MM.1S (cell line): Measurements from ENCODE around the gene MXI1.

ENCODE experiments used
- DNase-seq: peaks from one replicate; pipeline ENCODE4 v3.0.0-alpha.2; 2015
- H2AFZ ChIP-seq: fragments of 300-600 bp; sonication (generic); 2 replicates; pipeline ENCODE4 v1.6.0; 2016; ENCODE audit warnings: antibody characterized with exemption, low read length
- H3F3A ChIP-seq: fragments of 300-600 bp; sonication (generic); 2 replicates; pipeline ENCODE4 v1.6.1; 2016; ENCODE audit warnings: mild to moderate bottlenecking, antibody characterized with exemption, low read length, moderate library complexity, mixed read lengths; ENCODE audit not compliant: insufficient read depth
- H3K27ac ChIP-seq: fragments of 300-600 bp; sonication (generic); 2 replicates; pipeline ENCODE4 v1.5.1; 2016; ENCODE audit warnings: mild to moderate bottlenecking, low read length
- H3K27me3 ChIP-seq: fragments of 300-600 bp; sonication (generic); replicated peaks from 2 replicates; pipeline ENCODE4 v1.6.0; 2016; ENCODE audit warnings: low read length; ENCODE audit not compliant: insufficient read depth
- H3K36me3 ChIP-seq: fragments of 300-600 bp; sonication (generic); replicated peaks from 2 replicates; pipeline ENCODE4 v1.6.1; 2016; ENCODE audit warnings: mild to moderate bottlenecking, low read length, mixed read lengths; ENCODE audit not compliant: insufficient read depth
- H3K4me1 ChIP-seq: fragments of 300-600 bp; sonication (generic); 2 replicates; pipeline ENCODE4 v1.6.1; 2016; ENCODE audit warnings: low read length, mixed read lengths
- H3K4me2 ChIP-seq: fragments of 300-600 bp; sonication (generic); 2 replicates; pipeline ENCODE4 v1.6.0; 2016; ENCODE audit warnings: low read depth, low read length
- H3K4me3 ChIP-seq: fragments of 300-600 bp; sonication (generic); 2 replicates; pipeline ENCODE4 v1.5.1; 2016; ENCODE audit warnings: low read length, mixed read lengths
- H3K79me2 ChIP-seq: fragments of 300-600 bp; sonication (generic); 2 replicates; pipeline ENCODE4 v1.6.1; 2016; ENCODE audit warnings: mixed run types, low read length, mixed read lengths
- H3K9ac ChIP-seq: fragments of 300-600 bp; sonication (generic); 2 replicates; pipeline ENCODE4 v1.6.1; 2016; ENCODE audit warnings: low read length, mixed read lengths
- H3K9me2 ChIP-seq: fragments of 300-600 bp; sonication (generic); replicated peaks from 2 replicates; pipeline ENCODE4 v1.6.1; 2016; ENCODE audit warnings: mild to moderate bottlenecking, low read length, mixed read lengths; ENCODE audit not compliant: insufficient read depth
- H3K9me3 ChIP-seq: fragments of 300-600 bp; sonication (generic); replicated peaks from 2 replicates; pipeline ENCODE4 v1.6.1; 2016; ENCODE audit warnings: mild to moderate bottlenecking, low read length, mixed read lengths; ENCODE audit not compliant: insufficient read depth
- H4K20me1 ChIP-seq: fragments of 300-600 bp; sonication (generic); 2 replicates; pipeline ENCODE4 v1.6.1; 2016; ENCODE audit warnings: mild to moderate bottlenecking, low read length, moderate library complexity, mixed read lengths; ENCODE audit not compliant: insufficient read depth
- CTCF ChIP-seq: fragments of 300-600 bp; sonication (generic); IDR thresholded peaks from 2 replicates; pipeline ENCODE4 v1.5.1; 2016; ENCODE audit warnings: antibody characterized with exemption, low read length, mixed read lengths
- EZH2 ChIP-seq: fragments of 300-600 bp; sonication (generic); optimal IDR thresholded peaks from 2 replicates; pipeline ENCODE3; 2017; ENCODE audit warnings: low read depth, mild to moderate bottlenecking, antibody characterized with exemption, low read length, mixed read lengths
- EZH2phosphoT487 ChIP-seq: fragments of 300-600 bp; sonication (generic); IDR thresholded peaks from 2 replicates; pipeline ENCODE4 v1.6.1; 2018; ENCODE audit warnings: antibody characterized with exemption, low read length

The MXI1 gene

GRCh38 chr10:110216942-110217661 lies 9.7 kb downstream of the MXI1 start:
- Histone ChIP-seq H3K27me3 (no peaks in the 10 kb centered on the region), H3K36me3 (no peaks in the 10 kb centered on the region), H3K9me3 (no peaks in the 10 kb centered on the region), H3K27ac (no peak overlapping the region), H3K9me2 (no peaks in the 10 kb centered on the region), H2AFZ (no peak overlapping the region), H4K20me1 (no peaks in the 10 kb centered on the region), H3K4me1 (peaks cover 50% of the 10 kb centered on the region), H3K79me2 (peaks cover 46% of the 10 kb centered on the region), H3F3A (peaks cover 28% of the 10 kb centered on the region), H3K4me3 (no peak overlapping the region), H3K4me2 (no peak overlapping the region), H3K9ac (no peak overlapping the region)
- DNase-seq, result no peak
- TF ChIP-seq CTCF, result no peak

- H3F3A ChIP-seq, result peaks cover 26% of the 10 kb centered on the region
- no peaks in the 10 kb centered on the region for H3K9me3 ChIP-seq
- no peak for DNase-seq
- H3K9me2 ChIP-seq, result no peaks in the 10 kb centered on the region
- H3K36me3 ChIP-seq, result no peaks in the 10 kb centered on the region
- H3K9ac ChIP-seq, result no peak overlapping the region
- H3K27ac ChIP-seq, result no peak overlapping the region
- no peaks in the 10 kb centered on the region for H3K27me3 ChIP-seq
- no peaks in the 10 kb centered on the region for H4K20me1 ChIP-seq
- H3K4me2 ChIP-seq, result no peak overlapping the region
- H3K4me1 ChIP-seq, result peaks cover 51% of the 10 kb centered on the region
- TF ChIP-seq EZH2phosphoT487 (no peak), EZH2 (no peak), CTCF (no peak)
- no peak overlapping the region for H3K4me3 ChIP-seq
- no peak overlapping the region for H2AFZ ChIP-seq
- H3K79me2 ChIP-seq, result peaks cover 49% of the 10 kb centered on the region
Measured at GRCh38 chr10:110217662-110218008, 10.2 kb downstream of the MXI1 start.

GRCh38 chr10:110218632-110219031 lies 11.2 kb downstream of the MXI1 start:
- Histone ChIP-seq H3K4me2 (no peak overlapping the region), H3K9me3 (no peaks in the 10 kb centered on the region), H3K4me3 (no peak overlapping the region), H3K79me2 (peaks cover 44% of the 10 kb centered on the region), H3K27ac (no peak overlapping the region), H4K20me1 (no peaks in the 10 kb centered on the region), H3K9me2 (no peaks in the 10 kb centered on the region), H3F3A (peaks cover 22% of the 10 kb centered on the region), H3K4me1 (peaks cover 42% of the 10 kb centered on the region), H2AFZ (no peak overlapping the region), H3K27me3 (no peaks in the 10 kb centered on the region), H3K9ac (no peak overlapping the region), H3K36me3 (no peaks in the 10 kb centered on the region)
- no peak for DNase-seq
- TF ChIP-seq EZH2phosphoT487, result no peak
- no peak for TF ChIP-seq EZH2
- TF ChIP-seq CTCF, result no peak
